ENCODE data around the gene FAM3A. TPM values are rescaled to one million over a fixed set of nuclear protein-coding genes. Genes with fewer than 3 reads are reported as not detected.

The FAM3A gene
- total and polyA plus RNA-seq, 9 of the 15 experiments (the other 6 are each of a cell fraction or from before 2014, with no cell fraction given): 0.75 to 70.6 (median 27.0) TPM

DNA sequence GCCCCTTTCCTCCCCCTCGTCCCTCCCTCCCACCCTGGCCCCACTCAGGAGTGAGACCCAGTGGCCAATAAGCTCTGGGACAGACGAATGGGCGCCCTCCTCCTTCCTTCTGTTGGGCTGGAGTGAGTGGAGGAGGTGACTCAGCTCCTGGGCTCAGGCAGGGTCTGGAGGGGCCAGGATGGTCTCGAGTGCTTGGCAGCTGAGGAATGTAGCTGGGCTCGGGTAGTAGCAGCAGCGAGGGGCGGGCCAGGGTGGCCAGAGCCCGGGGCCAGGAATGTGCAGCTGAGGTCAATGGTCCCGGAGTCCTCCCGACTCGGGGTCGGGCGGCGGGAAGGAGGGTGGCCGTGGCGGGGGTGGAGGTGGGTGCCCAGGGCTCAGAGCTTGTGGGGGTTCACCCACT is 15.6 kb upstream of the FAM3A start:
- CTCF ChIA-PET (ENCODE audit: low intra/inter-chr PET ratio): no interaction called here
- intact Hi-C loops (cut with micrococcal nuclease) (no loop called here), in situ Hi-C loops (cut with MboI) (loop anchor here (10.0 to 25.0 kb wide), 3 partner anchors 127 to 369 kb away; partner anchors contain the start of genes DNASE1L1, EMD and FLNA)
- FAIRE-seq (no peak), ATAC-seq (no peak), DNase-seq (ENCODE audit: extremely low read depth in 1 of 4, low spot score in 3 of 4) (no peak)
- Histone ChIP-seq H4K20me1 (replicated peaks; ENCODE audit: control insufficient read depth, insufficient read depth, low read length) (no peaks in the 10 kb centered on the region), H3K27me3 (ENCODE audit: control insufficient read depth in 2 of 2, insufficient read depth in 2 of 2, low read length in 2 of 2) (no peaks in the 10 kb centered on the region), H3K4me3 (no peak overlapping the region), H3K27ac (ENCODE audit: extremely low read depth, low read depth, low read length) (no peak overlapping the region), H3K9me3 (replicated peaks; ENCODE audit: control insufficient read depth, insufficient read depth, low read depth, low read length) (no peaks in the 10 kb centered on the region), H2AFZ (ENCODE audit: low read depth, low read length) (no peak overlapping the region), H3K4me2 (ENCODE audit: insufficient read depth, low read length) (no peak overlapping the region), H3K9ac (ENCODE audit: insufficient read depth in 1 of 2, low read depth in 2 of 2, low read length in 2 of 2) (no peak overlapping the region), H3K9me1 (ENCODE audit: control insufficient read depth, insufficient read depth, low read length) (no peaks in the 10 kb centered on the region), H3K4me1 (replicated peaks in 1 of 2; ENCODE audit: control insufficient read depth in 2 of 2, insufficient read depth in 2 of 2, low read length in 2 of 2) (peaks cover 11 to 37% of the 10 kb centered on the region in 2 experiments; a peak in 4 of 5 replicates), H3K36me3 (ENCODE audit: control insufficient read depth, insufficient read depth, low read length) (peaks cover 56% of the 10 kb centered on the region; the same call in 2 of the 3 replicates), H3K79me2 (ENCODE audit: control insufficient read depth, insufficient read depth, low read length) (peaks cover 10% of the 10 kb centered on the region)
- no TSS peak for BruUV-seq (replicated peaks)
- 100% methylated on average over 2 of the region's 16 CpGs for WGBS (ENCODE audit: insufficient coverage, low coverage, missing lambda C conversion rate)
- TF ChIP-seq STAT5B (CRISPR knock-in tag; IDR thresholded peaks at IDR 0.05) (no peak), ARID4B (CRISPR knock-in tag; IDR thresholded peaks at IDR 0.05) (no peak)
- TF ChIP-seq, protein P1, sequence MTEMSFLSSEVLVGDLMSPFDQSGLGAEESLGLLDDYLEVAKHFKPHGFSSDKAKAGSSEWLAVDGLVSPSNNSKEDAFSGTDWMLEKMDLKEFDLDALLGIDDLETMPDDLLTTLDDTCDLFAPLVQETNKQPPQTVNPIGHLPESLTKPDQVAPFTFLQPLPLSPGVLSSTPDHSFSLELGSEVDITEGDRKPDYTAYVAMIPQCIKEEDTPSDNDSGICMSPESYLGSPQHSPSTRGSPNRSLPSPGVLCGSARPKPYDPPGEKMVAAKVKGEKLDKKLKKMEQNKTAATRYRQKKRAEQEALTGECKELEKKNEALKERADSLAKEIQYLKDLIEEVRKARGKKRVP (CRISPR knock-in tag; IDR thresholded peaks at IDR 0.05): no peak
- POLR2A ChIA-PET: interaction anchor here (0.6 to 4.4 kb wide), 4 partner anchors 11 to 168 kb away, joined by 3 to 35 read pairs (median 6); partner anchors contain the start of gene RPL10
